ENCODE measurements around the gene CCDC83.
"Not testable (repeated sequence)": the region's sequence is repeated elsewhere in the genome, so short reads cannot be mapped to it uniquely, and the experiment has no call there.

CCDC83 gene

DNA sequence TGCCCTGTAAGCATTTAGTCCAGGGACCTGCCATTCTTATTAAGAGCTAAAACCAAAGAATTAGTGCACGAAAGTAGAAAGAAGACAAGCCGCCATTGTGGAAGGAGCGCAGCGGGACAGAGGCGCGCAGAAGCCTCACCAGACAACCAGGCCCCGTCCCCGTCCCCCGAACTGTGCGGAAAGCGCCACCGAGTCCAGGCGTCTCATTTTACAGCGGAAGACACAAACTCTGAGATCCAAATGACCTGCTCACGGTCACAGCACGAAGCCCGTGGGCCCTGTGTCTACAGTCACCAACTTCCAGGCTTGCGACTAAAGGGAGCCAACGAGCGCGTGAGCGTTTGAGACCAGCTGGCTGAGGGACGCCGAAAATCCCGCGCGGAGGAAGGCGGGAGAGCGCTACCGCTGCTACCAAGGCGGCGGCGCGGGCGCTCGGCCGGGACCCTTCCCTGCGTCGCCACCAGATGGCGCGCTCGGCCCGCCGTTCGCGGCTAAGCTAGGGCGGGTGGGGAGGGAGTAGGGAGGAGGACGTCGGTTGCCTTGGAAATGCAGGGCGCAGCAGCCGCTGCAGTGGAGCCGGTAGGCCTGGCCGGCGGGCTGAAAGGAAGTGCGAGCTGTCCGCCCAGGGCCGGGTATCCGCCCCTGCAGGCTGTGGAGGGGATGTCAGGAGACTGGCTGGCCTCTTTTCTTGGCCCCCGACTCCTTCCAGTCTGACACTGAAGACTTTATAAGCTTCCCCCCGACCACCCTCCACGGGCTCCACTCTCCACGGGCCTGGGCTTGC lies 434 bp upstream of the CCDC83 start:
- WGBS, result 2% methylated on average over 62 of the region's 62 CpGs
- H3K4me3 ChIP-seq (ENCODE audit: low read length), result peak overlapping the region; percentile 84
- H3K9ac ChIP-seq (ENCODE audit: low read depth, low read length), result peak overlapping the region; percentile 96
- peak overlapping the region; percentile 70 for H3K27ac ChIP-seq (ENCODE audit: low read depth, low read length)
- 0 out of 2 replicates have a peak, but pooled peaks cover 10% of the 10 kb centered on the region for H3K4me1 ChIP-seq (ENCODE audit: insufficient read depth, low read length)
- H3K36me3 ChIP-seq (ENCODE audit: insufficient read depth, low read length), result no peaks in the 10 kb centered on the region
- peaks cover 5% of the 10 kb centered on the region for H3K27me3 ChIP-seq (ENCODE audit: insufficient read depth, low read length)
- peaks cover 15% of the 10 kb centered on the region for H3K9me3 ChIP-seq (ENCODE audit: insufficient read depth, low read depth, low read length)

DNA sequence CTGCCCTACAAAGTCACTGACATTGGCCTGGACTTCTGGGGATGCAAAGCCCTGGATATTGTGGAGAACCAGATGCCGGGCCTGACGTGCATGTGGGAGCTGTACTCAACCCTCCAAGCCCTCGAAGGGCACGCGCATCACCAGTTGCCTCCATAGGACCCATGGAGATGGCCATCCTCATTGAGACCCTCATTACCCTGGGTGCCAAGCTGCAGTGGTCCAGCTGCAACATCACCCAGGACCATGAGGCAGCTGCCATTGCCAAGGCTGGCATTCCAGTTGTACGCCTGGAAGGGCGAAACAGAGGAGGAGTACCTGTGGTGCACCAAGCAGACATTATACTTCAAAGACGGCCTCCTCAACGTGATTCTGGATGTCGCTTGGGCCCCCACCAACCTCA lies 1.9 kb downstream of the CCDC83 start:
- Histone ChIP-seq H3K4me3 (ENCODE audit: low read length) (no peak overlapping the region), H3K9ac (ENCODE audit: low read depth, low read length) (no peak overlapping the region), H3K9me3 (ENCODE audit: insufficient read depth, low read depth, low read length) (peaks cover 4% of the 10 kb centered on the region), H3K4me1 (ENCODE audit: insufficient read depth, low read length) (0 out of 2 replicates have a peak, but pooled peaks cover 10% of the 10 kb centered on the region), H3K27me3 (ENCODE audit: insufficient read depth, low read length) (peaks cover 5% of the 10 kb centered on the region), H3K36me3 (ENCODE audit: insufficient read depth, low read length) (no peaks in the 10 kb centered on the region), H3K27ac (ENCODE audit: low read depth, low read length) (no peak overlapping the region)
- 91% methylated on average over 10 of the region's 10 CpGs for WGBS

DNA sequence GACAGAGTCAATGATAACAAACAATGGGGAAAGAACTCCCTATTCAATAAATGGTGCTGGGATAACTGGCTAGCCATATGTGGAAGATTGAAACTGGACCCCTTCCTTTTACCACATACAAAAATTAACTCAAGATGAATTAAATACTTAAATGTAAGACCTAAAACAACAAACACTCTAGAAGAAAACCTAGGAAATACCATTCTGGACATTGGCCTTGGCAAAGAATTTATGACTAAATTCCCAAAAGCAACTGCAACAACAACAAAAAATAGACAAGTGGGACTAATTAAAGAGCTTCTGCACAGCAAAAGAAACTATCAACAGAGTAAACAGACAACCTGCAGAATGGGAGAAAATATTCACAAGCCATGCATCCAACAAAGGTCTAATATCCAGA lies 4.4 kb downstream of the CCDC83 start:
- H3K4me3 ChIP-seq (ENCODE audit: low read length); H3K9ac ChIP-seq (ENCODE audit: low read depth, low read length); H3K36me3 ChIP-seq (ENCODE audit: insufficient read depth, low read length); H3K4me1 ChIP-seq (ENCODE audit: insufficient read depth, low read length); H3K27ac ChIP-seq (ENCODE audit: low read depth, low read length); H3K27me3 ChIP-seq (ENCODE audit: insufficient read depth, low read length); H3K9me3 ChIP-seq (ENCODE audit: insufficient read depth, low read depth, low read length): not testable (repeated sequence)

DNA sequence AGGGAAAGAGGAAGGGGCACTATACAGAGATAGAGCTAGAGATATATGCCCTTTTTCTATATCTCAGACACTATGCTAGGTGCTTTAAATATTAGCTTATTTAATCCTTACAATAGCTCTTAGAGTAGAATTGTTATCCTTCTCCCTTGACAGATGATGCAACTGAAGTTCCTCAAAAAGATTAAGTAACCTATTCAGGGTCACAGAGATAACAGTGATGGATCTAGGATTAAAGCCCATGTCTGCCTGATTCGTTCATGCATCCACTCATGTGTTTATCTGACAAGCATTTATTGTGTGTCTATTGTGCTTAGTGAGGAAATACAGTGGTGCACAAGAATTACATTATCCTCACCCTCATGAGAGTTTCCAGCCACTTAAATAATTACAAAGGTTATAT lies 8.7 kb downstream of the CCDC83 start:
- WGBS, result 69% methylated on average over 1 of the region's 1 CpG

DNA sequence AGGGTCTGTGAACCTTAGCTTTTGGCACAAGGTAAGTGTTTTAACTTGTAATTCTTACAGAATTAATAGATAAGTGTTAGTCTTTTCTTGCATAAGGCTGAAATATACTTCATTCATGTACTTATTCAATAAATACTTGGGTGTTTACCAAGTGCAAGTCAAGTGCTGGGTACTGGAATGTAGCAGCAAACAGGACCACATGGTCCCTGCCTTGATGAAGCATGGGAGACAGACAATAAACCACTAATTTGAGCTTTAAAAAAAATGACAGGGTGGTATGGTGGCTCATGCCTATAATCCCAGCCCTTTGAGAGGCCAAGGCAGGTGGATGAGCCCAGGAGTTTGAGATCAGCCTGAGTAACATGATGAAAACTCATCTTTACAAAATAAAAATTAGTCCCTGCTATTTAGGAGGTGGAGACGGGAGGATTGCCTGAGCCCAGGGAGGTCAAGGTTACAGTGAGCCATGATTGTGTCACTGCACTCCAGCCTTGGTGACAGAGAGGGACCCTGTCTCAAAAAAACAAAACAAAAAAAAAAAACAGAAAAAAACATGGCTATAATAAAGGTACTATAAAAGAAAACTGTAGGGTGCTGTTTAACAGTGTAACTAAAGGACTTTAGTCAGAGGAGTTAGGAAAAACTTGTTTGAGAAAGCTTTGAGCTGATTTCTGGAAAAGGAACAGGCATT lies 11.1 kb downstream of the CCDC83 start:
- Histone ChIP-seq H3K27me3 (ENCODE audit: insufficient read depth, low read length) (no peaks in the 10 kb centered on the region), H3K27ac (ENCODE audit: low read depth, low read length) (no peak overlapping the region), H3K4me1 (ENCODE audit: insufficient read depth, low read length) (no peaks in the 10 kb centered on the region), H3K9ac (ENCODE audit: low read depth, low read length) (no peak overlapping the region), H3K4me3 (ENCODE audit: low read length) (no peak overlapping the region), H3K9me3 (ENCODE audit: insufficient read depth, low read depth, low read length) (no peaks in the 10 kb centered on the region), H3K36me3 (ENCODE audit: insufficient read depth, low read length) (no peaks in the 10 kb centered on the region)
- 75% methylated on average over 1 of the region's 1 CpG for WGBS

More for the DNA sequence above, 8.7 kb downstream of the CCDC83 start:
- H3K9me3 ChIP-seq (ENCODE audit: insufficient read depth, low read depth, low read length), result no peaks in the 10 kb centered on the region
- no peak overlapping the region for H3K4me3 ChIP-seq (ENCODE audit: low read length)
- H3K36me3 ChIP-seq (ENCODE audit: insufficient read depth, low read length), result no peaks in the 10 kb centered on the region
- no peaks in the 10 kb centered on the region for H3K4me1 ChIP-seq (ENCODE audit: insufficient read depth, low read length)
- no peak overlapping the region for H3K27ac ChIP-seq (ENCODE audit: low read depth, low read length)
- H3K9ac ChIP-seq (ENCODE audit: low read depth, low read length), result no peak overlapping the region
- no peaks in the 10 kb centered on the region for H3K27me3 ChIP-seq (ENCODE audit: insufficient read depth, low read length)

- H3K9ac ChIP-seq (ENCODE audit: low read depth, low read length), result no peak overlapping the region
- H3K27me3 ChIP-seq (ENCODE audit: insufficient read depth, low read length), result no peaks in the 10 kb centered on the region
- H3K4me1 ChIP-seq (ENCODE audit: insufficient read depth, low read length), result no peaks in the 10 kb centered on the region
- no peaks in the 10 kb centered on the region for H3K9me3 ChIP-seq (ENCODE audit: insufficient read depth, low read depth, low read length)
- H3K36me3 ChIP-seq (ENCODE audit: insufficient read depth, low read length), result no peaks in the 10 kb centered on the region
- H3K4me3 ChIP-seq (ENCODE audit: low read length), result no peak overlapping the region
- whole genome bisulfite sequencing, result 82% methylated on average over 2 of the region's 3 CpGs
- no peak overlapping the region for H3K27ac ChIP-seq (ENCODE audit: low read depth, low read length)
Measured at GRCh38 chr11:85867751-85868150, 12.6 kb downstream of the CCDC83 start.

DNA sequence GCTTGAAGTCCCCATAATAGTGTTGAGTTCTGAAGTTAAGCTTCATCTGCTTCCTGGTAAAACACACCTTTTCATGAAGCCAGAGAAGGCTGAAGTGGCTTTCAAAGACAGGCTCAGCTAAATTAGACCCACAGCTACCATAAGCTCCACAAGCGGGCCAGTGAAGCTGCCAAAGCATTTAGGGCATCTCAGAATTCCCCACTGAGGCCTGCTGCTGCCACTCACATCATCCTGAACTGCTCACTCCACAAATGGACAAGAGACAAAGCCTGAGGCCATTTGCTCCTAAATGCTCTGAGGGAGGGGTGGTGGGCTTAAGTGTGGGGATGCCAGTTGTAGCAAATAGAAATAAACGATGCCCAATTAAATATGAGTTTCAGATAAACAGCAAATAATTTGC lies 14.6 kb downstream of the CCDC83 start:
- Histone ChIP-seq H3K9me3 (ENCODE audit: insufficient read depth, low read depth, low read length) (no peaks in the 10 kb centered on the region), H3K9ac (ENCODE audit: low read depth, low read length) (no peak overlapping the region), H3K27ac (ENCODE audit: low read depth, low read length) (no peak overlapping the region), H3K36me3 (ENCODE audit: insufficient read depth, low read length) (no peaks in the 10 kb centered on the region), H3K4me3 (ENCODE audit: low read length) (no peak overlapping the region), H3K4me1 (ENCODE audit: insufficient read depth, low read length) (no peaks in the 10 kb centered on the region), H3K27me3 (ENCODE audit: insufficient read depth, low read length) (no peaks in the 10 kb centered on the region)
- 90% methylated on average over 2 of the region's 2 CpGs for WGBS

DNA sequence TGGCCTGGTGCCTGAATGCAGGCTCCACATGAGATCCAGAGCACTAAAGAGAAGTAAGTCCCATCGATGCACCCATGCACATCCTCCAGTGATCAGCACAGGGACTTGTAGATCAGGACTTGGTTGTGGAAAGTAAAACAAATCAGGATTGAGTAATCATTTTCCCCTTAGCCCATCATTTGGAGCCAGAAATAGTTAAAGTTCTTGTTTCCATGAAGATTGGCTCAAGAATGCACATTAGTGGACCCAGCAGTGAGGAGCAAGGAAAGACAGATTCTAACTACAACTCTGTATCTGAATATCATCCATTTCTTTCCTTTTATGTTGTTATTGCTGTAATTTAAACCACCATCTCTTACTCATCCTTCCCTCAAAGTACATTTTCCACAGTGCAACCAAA lies 19.1 kb downstream of the CCDC83 start:
- no peak overlapping the region for H3K27ac ChIP-seq (ENCODE audit: low read depth, low read length)
- no peak overlapping the region for H3K9ac ChIP-seq (ENCODE audit: low read depth, low read length)
- no peaks in the 10 kb centered on the region for H3K4me1 ChIP-seq (ENCODE audit: insufficient read depth, low read length)
- no peaks in the 10 kb centered on the region for H3K9me3 ChIP-seq (ENCODE audit: insufficient read depth, low read depth, low read length)
- 95% methylated on average over 1 of the region's 1 CpG for WGBS
- H3K4me3 ChIP-seq (ENCODE audit: low read length), result no peak overlapping the region
- H3K27me3 ChIP-seq (ENCODE audit: insufficient read depth, low read length), result no peaks in the 10 kb centered on the region
- no peaks in the 10 kb centered on the region for H3K36me3 ChIP-seq (ENCODE audit: insufficient read depth, low read length)

- H3K27ac ChIP-seq (ENCODE audit: low read depth, low read length), result no peak overlapping the region
- H3K36me3 ChIP-seq (ENCODE audit: insufficient read depth, low read length), result no peaks in the 10 kb centered on the region
- no peaks in the 10 kb centered on the region for H3K4me1 ChIP-seq (ENCODE audit: insufficient read depth, low read length)
- no peak overlapping the region for H3K4me3 ChIP-seq (ENCODE audit: low read length)
- H3K27me3 ChIP-seq (ENCODE audit: insufficient read depth, low read length), result no peaks in the 10 kb centered on the region
- no peak overlapping the region for H3K9ac ChIP-seq (ENCODE audit: low read depth, low read length)
- 93% methylated on average over 1 of the region's 1 CpG for WGBS
- no peaks in the 10 kb centered on the region for H3K9me3 ChIP-seq (ENCODE audit: insufficient read depth, low read depth, low read length)
Measured at GRCh38 chr11:85875505-85875904, 20.3 kb downstream of the CCDC83 start.

- Histone ChIP-seq H3K27ac (ENCODE audit: low read depth, low read length) (no peak overlapping the region), H3K9ac (ENCODE audit: low read depth, low read length) (no peak overlapping the region), H3K4me1 (ENCODE audit: insufficient read depth, low read length) (peaks cover 5% of the 10 kb centered on the region; the same call in 1 of the 2 replicates), H3K27me3 (ENCODE audit: insufficient read depth, low read length) (no peaks in the 10 kb centered on the region), H3K36me3 (ENCODE audit: insufficient read depth, low read length) (no peaks in the 10 kb centered on the region), H3K4me3 (ENCODE audit: low read length) (no peak overlapping the region), H3K9me3 (ENCODE audit: insufficient read depth, low read depth, low read length) (no peaks in the 10 kb centered on the region)
- 96% methylated on average over 2 of the region's 4 CpGs for WGBS
Measured at GRCh38 chr11:85884581-85885021, 29.4 kb downstream of the CCDC83 start.

DNA sequence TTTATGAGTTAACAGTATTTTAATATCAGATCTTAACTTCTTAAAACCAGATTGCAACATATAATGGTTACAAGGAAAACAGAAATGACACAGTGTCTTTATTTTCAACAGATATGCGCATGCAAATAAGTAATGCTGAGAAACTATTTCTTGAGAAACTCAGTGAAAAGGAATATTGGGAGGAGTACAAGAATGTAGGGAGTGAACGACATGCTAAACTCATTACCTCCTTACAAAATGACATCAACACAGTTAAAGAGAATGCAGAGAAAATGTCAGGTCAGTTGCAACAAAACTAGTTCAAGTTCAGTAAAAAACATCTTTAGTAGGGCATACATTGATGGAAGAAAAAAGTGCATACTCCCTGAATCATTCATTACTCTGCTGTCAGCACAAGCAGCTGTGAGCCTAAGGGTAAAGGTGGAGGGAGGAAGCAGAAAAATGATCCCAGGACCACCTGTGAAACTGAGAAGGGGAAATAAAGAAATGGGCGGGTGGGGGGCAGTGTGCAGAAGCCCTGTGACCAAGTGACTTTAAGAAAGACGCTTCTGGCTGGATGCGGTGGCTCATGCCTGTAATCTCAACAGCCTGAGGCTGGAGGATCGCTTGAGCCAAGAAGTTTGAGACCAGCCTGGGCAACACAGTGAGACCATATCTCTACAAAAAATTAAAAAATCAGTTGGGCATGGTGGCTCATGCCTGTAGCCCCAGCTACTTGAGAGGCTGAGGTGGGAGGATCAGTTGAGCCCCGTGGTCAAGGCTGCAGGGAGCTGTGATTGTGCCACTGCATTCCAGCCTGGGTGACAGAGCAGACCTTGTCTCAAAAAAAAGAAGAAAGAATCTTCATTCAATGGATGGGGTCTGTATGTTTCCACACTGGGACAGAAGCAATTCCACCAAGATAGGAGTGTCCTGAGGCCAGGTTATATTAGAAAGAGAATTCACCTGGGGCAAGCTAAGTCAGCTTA lies 31.2 kb downstream of the CCDC83 start:
- Histone ChIP-seq H3K9me3 (ENCODE audit: insufficient read depth, low read depth, low read length) (no peaks in the 10 kb centered on the region), H3K36me3 (ENCODE audit: insufficient read depth, low read length) (no peaks in the 10 kb centered on the region), H3K4me1 (ENCODE audit: insufficient read depth, low read length) (peaks cover 13% of the 10 kb centered on the region; the same call in 1 of the 2 replicates), H3K4me3 (ENCODE audit: low read length) (no peak overlapping the region), H3K27me3 (ENCODE audit: insufficient read depth, low read length) (no peaks in the 10 kb centered on the region), H3K9ac (ENCODE audit: low read depth, low read length) (no peak overlapping the region), H3K27ac (ENCODE audit: low read depth, low read length) (no peak overlapping the region)
- WGBS, result 92% methylated on average over 6 of the region's 7 CpGs
